Right lobe of liver (tissue), 6 donors: ENCODE results near the gene DPP10. TPM values are rescaled to one million over a fixed set of nuclear protein-coding genes. Genes with fewer than 3 reads are reported as not detected.

Experiments used
- ATAC-seq, 4 donors: fragments of 200-7000 bp; cut with Tn5 transposase; one replicate each; pipeline ENCODE4 v1.9.1; 2020; ENCODE audit warnings: mild to moderate bottlenecking in 4 of 4, moderate library complexity in 4 of 4
- DNase-seq, 3 donors: peaks; one replicate each; pipeline ENCODE4 v3.0.0-alpha.2; 2020
- H3K27ac ChIP-seq, 3 donors: fragments of 200-600 bp; one replicate each; pipeline ENCODE4 v1.8.0; 2022
- H3K27me3 ChIP-seq, 2 donors: fragments of 200-600 bp; one replicate each; pipeline ENCODE4 v1.8.0; 2022
- H3K36me3 ChIP-seq, 4 donors: fragments of 200-600 bp; sonication (generic) in 1 of 4; one replicate each; pipeline versions ENCODE4 v1.5.1 to v1.8.0; 2017 to 2022; ENCODE audit warnings: control low read depth in 1 of 4
- H3K4me1 ChIP-seq, 4 donors: fragments of 200-600 bp; sonication (generic) in 1 of 4; one replicate each; pipeline versions ENCODE4 v1.5.1 to v1.8.0; 2017 to 2022; ENCODE audit warnings: control low read depth in 1 of 4
- H3K4me3 ChIP-seq, 3 donors: fragments of 200-600 bp; one replicate each; pipeline ENCODE4 v1.8.0; 2022
- H3K9me3 ChIP-seq, 4 donors: fragments of 200-600 bp; sonication (generic) in 1 of 4; one replicate each; pipeline versions ENCODE4 v1.5.1 to v1.8.0; 2017 to 2022; ENCODE audit warnings: control low read depth in 1 of 4
- CTCF ChIP-seq, 4 donors: fragments of 200-600 bp in 3 of 4; fragments of 450-650 bp in 1 of 4; IDR thresholded peaks; one replicate each; pipeline versions ENCODE4 v1.5.1 to v1.8.0; 2016 to 2022; ENCODE audit warnings: antibody characterized with exemption in 4 of 4, mild to moderate bottlenecking in 2 of 4
- POLR2A ChIP-seq: fragments of 450-650 bp; IDR thresholded peaks from one replicate; pipeline ENCODE4 v1.6.1; 2017; ENCODE audit warnings: antibody characterized with exemption, mild to moderate bottlenecking
- WGBS: methylation state at CpG from one replicate; pipeline ENCODE4 v1.1.6; 2018; ENCODE audit warnings: low coverage, low lambda C conversion rate; ENCODE audit not compliant: insufficient coverage; ENCODE audit errors: missing lambda C conversion rate; 5-methylcytosine and 5-hydroxymethylcytosine counted together
- intact Hi-C, 2 donors: fragments of 100-400 bp; cut with DNase I; formaldehyde crosslinking; loops; one replicate each; pipeline versions ENCODE4 v1.11.2 to v1.14.1; 2022
- total RNA-seq, 6 experiments: library from RNA; depleted of rRNA in 2 of 6; stranded (reverse); fragments of >200 nt in 2 of 6; fragmentation: NEBNext Ultra II Directional in 3 of 6; extraction: Animal tissue kit (Norgen Biotek cat#: 25700) in 3 of 6; gene quantifications; one replicate each; pipeline versions ENCODE4 v1.1.0 to v1.2.4, GENCODE V29; 2016 to 2023
- donor health status: DM: no; HTN: yes; CAD: no.
- donor health status: DM: no; HTN: no; CAD: no.
- donor health status: DM: no; HTN: no; CAD: no.
- donor health status: DM: no; HTN: yes; CAD: no.
- donor health status: DM: no; HTN: yes; CAD: no.

DPP10 gene
- total RNA-seq, 6 experiments from 2014 or later: 0.09 to 0.19 (median 0.15) TPM; not detected in 2

DNA sequence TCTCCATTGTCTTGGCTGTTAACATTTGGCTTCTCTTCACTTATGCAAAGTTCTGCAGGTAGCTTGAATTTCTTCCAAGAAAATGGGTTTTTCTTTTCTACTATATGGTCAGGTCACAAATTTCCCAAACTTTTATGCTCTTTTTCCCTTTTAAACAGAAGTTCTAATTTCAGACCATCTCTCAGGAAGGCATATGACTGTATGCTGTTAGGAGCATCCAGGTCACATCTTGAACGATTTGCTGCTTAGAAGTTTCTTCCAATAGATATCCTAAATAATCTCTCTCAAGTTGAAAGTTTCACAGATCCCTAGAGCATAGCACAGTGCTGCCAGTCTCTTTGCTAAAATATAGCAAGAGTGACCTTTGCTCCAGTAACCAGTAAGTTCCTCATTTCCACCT lies 932.5 kb downstream of the DPP10 start:
- Histone ChIP-seq H3K27me3 (no peaks in the 10 kb centered on the region), H3K9me3 (peaks cover 0 to 12% (median 0%) of the 10 kb centered on the region in 4 donors), H3K4me1 (no peaks in the 10 kb centered on the region), H3K27ac (no peak overlapping the region), H3K36me3 (no peaks in the 10 kb centered on the region), H3K4me3 (no peak overlapping the region)
- DNase-seq (no peak), ATAC-seq (no peak)
- TF ChIP-seq CTCF (IDR thresholded peaks at IDR 0.05) (no peak), POLR2A (no peak)
- intact Hi-C loops: no loop called here
- WGBS: 74% methylated on average over 1 of the region's 1 CpG

GRCh38 chr2:115384399-115384798 lies 942.0 kb downstream of the DPP10 start:
- DNase-seq: no peak

GRCh38 chr2:115386465-115386864 lies 944.0 kb downstream of the DPP10 start:
- intact Hi-C loops: no loop called here

More at GRCh38 chr2:115384399-115384798, 942.0 kb downstream of the DPP10 start:
- ATAC-seq: no peak
- Histone ChIP-seq H3K27me3 (no peaks in the 10 kb centered on the region), H3K4me1 (no peaks in the 10 kb centered on the region), H3K27ac (no peak overlapping the region), H3K9me3 (no peaks in the 10 kb centered on the region), H3K36me3 (no peaks in the 10 kb centered on the region), H3K4me3 (no peak overlapping the region)
- intact Hi-C loops: no loop called here
- TF ChIP-seq POLR2A (no peak), CTCF (IDR thresholded peaks at IDR 0.05) (no peak)

GRCh38 chr2:115389024-115389423 lies 946.6 kb downstream of the DPP10 start:
- ATAC-seq: no peak
- Histone ChIP-seq H3K4me1 (no peaks in the 10 kb centered on the region), H3K27me3 (no peaks in the 10 kb centered on the region), H3K36me3 (no peaks in the 10 kb centered on the region), H3K4me3 (no peak overlapping the region), H3K9me3 (no peaks in the 10 kb centered on the region), H3K27ac (no peak overlapping the region)
- WGBS: 38% methylated on average over 1 of the region's 1 CpG
- intact Hi-C loops: no loop called here
- no peak for DNase-seq
- TF ChIP-seq POLR2A (no peak), CTCF (IDR thresholded peaks at IDR 0.05) (no peak)

More at GRCh38 chr2:115386465-115386864, 944.0 kb downstream of the DPP10 start:
- TF ChIP-seq CTCF (IDR thresholded peaks at IDR 0.05) (no peak), POLR2A (no peak)
- Histone ChIP-seq H3K9me3 (no peaks in the 10 kb centered on the region), H3K4me3 (no peak overlapping the region), H3K4me1 (no peaks in the 10 kb centered on the region), H3K27ac (no peak overlapping the region), H3K27me3 (no peaks in the 10 kb centered on the region), H3K36me3 (no peaks in the 10 kb centered on the region)
- WGBS: 46% methylated on average over 2 of the region's 2 CpGs
- ATAC-seq (no peak), DNase-seq (no peak)

- Histone ChIP-seq H3K27ac (no peak overlapping the region), H3K4me3 (no peak overlapping the region), H3K27me3 (no peaks in the 10 kb centered on the region), H3K36me3 (no peaks in the 10 kb centered on the region), H3K4me1 (no peaks in the 10 kb centered on the region), H3K9me3 (no peaks in the 10 kb centered on the region)
- no peak for DNase-seq
- intact Hi-C loops: no loop called here
- TF ChIP-seq POLR2A (no peak), CTCF (IDR thresholded peaks at IDR 0.05) (no peak)
- 43% methylated on average over 6 of the region's 6 CpGs for WGBS
- ATAC-seq: no peak
Measured at GRCh38 chr2:115389898-115390565, 947.6 kb downstream of the DPP10 start.
